ENCODE results near the gene VAMP8. TPM values are rescaled to one million over a fixed set of nuclear protein-coding genes. Genes with fewer than 3 reads are reported as not detected.
"Not testable (repeated sequence)": the region's sequence is repeated elsewhere in the genome, so short reads cannot be mapped to it uniquely, and the experiment has no call there.

The VAMP8 gene
- total RNA-seq, 1 donor from 2014 or later: 2.1 TPM

DNA sequence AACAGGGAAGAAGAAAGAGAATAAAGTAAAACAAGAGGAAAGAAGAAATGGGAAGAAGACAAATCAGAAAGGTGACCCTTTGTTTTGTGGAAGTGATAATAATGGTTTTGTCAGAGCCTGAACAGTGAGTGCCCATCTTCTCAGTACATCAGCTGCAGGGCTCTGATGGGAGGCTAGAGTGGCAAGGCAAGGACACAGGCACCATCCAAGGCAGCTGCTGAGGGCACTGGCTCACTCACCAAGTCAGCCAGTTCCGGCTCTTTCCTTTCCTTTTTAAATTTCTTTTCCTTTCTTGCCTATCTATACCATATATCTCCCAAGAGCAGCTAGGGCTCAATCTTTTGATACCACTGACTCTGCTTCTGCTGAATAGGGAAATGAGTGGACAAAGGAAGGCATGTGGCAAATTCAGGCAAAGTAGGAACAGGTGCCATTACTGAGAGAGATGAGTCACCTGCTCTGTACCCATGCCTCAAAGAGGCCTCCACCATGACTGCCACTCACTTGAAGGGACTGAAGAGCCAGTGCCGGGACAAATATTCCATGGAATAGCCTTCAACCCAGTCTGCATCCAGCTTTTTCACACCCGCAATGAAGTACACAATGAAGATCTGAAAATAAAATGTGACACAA, 22.3 kb upstream of the VAMP8 start:
- H3K4me3 Mint-ChIP-seq (ENCODE audit: unreplicated experiment): no peak overlapping the region
- TF ChIP-seq, protein P1, sequence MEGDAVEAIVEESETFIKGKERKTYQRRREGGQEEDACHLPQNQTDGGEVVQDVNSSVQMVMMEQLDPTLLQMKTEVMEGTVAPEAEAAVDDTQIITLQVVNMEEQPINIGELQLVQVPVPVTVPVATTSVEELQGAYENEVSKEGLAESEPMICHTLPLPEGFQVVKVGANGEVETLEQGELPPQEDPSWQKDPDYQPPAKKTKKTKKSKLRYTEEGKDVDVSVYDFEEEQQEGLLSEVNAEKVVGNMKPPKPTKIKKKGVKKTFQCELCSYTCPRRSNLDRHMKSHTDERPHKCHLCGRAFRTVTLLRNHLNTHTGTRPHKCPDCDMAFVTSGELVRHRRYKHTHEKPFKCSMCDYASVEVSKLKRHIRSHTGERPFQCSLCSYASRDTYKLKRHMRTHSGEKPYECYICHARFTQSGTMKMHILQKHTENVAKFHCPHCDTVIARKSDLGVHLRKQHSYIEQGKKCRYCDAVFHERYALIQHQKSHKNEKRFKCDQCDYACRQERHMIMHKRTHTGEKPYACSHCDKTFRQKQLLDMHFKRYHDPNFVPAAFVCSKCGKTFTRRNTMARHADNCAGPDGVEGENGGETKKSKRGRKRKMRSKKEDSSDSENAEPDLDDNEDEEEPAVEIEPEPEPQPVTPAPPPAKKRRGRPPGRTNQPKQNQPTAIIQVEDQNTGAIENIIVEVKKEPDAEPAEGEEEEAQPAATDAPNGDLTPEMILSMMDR (IDR thresholded peaks at IDR 0.05): no peak
- no peaks in the 10 kb centered on the region for H3K9me3 Mint-ChIP-seq (ENCODE audit: low read depth)
- no peak overlapping the region for H3K27ac Mint-ChIP-seq (ENCODE audit: unreplicated experiment)
- peaks cover 8% of the 10 kb centered on the region for H3K36me3 Mint-ChIP-seq (ENCODE audit: low read depth)
- peaks cover 14% of the 10 kb centered on the region for H3K4me1 Mint-ChIP-seq (ENCODE audit: low read depth)
- H3K27me3 Mint-ChIP-seq (ENCODE audit: low read depth): no peaks in the 10 kb centered on the region
- no peak for DNase-seq (ENCODE audit: low spot score)

DNA sequence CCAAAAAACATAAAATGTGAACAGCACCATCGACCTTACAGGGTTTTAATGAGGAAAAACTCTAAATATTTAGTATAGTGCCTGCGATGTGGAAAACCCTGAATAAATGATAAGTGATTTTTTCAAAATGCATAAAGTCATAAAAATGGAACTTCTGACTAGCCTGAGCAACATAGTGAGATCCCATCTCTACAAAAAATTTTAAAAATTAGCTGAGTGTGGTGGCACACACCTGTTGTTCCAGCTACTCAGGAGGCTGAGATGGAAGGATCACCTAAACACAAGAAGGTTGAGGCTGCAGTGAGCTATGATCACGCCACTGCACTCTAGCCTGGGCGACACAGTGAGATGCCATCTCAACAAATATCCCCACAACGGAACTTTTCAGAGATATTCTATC, 20.3 kb upstream of the VAMP8 start:
- H3K4me3 Mint-ChIP-seq (ENCODE audit: unreplicated experiment): no peak overlapping the region
- TF ChIP-seq, protein P1 (IDR thresholded peaks at IDR 0.05): no peak
- no peaks in the 10 kb centered on the region for H3K9me3 Mint-ChIP-seq (ENCODE audit: low read depth)
- peaks cover 26% of the 10 kb centered on the region for H3K4me1 Mint-ChIP-seq (ENCODE audit: low read depth)
- H3K27me3 Mint-ChIP-seq (ENCODE audit: low read depth): no peaks in the 10 kb centered on the region
- H3K36me3 Mint-ChIP-seq (ENCODE audit: low read depth): peaks cover 5% of the 10 kb centered on the region
- DNase-seq (ENCODE audit: low spot score): no peak
- H3K27ac Mint-ChIP-seq (ENCODE audit: unreplicated experiment): no peak overlapping the region

DNA sequence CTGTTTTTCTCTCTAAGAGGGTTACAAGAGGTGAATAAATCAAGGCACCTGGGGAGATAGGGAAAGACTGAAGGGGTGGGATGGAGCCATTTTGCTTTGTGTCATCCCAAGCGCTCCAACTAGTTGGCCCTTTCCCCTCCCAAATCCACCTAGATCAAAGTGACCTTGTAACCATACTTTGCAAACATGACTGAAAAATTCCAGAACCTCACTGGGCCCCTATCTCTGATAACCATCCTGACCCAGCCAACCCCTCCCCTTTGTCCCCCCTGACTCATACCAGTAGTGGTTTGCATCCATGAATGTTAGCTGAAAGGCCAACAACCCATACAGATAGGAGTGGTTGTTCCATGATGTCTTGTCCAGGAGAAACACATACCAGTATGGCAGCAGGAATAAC, 19.2 kb upstream of the VAMP8 start:
- no peaks in the 10 kb centered on the region for H3K27me3 Mint-ChIP-seq (ENCODE audit: low read depth)
- peaks cover 5% of the 10 kb centered on the region for H3K36me3 Mint-ChIP-seq (ENCODE audit: low read depth)
- TF ChIP-seq, protein P1 (IDR thresholded peaks at IDR 0.05): no peak
- no peak for DNase-seq (ENCODE audit: low spot score)
- H3K4me1 Mint-ChIP-seq (ENCODE audit: low read depth): peaks cover 26% of the 10 kb centered on the region
- H3K9me3 Mint-ChIP-seq (ENCODE audit: low read depth): no peaks in the 10 kb centered on the region
- H3K4me3 Mint-ChIP-seq (ENCODE audit: unreplicated experiment): no peak overlapping the region
- no peak overlapping the region for H3K27ac Mint-ChIP-seq (ENCODE audit: unreplicated experiment)

DNA sequence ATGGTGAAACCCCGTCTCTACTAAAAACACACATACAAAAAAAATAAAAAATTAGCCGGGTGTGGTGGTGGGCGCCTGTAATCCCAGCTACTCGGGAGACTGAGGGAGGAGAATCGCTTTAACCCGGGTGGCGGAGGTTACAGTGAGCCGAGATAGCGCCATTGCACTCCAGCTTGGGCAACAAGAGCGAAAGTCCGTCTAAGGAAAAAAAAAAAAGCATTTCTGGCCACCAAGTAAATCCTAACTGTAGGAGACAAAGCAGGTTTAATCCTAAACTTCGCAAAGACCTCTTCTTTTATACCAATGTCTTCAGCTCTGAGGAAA, 17.0 kb upstream of the VAMP8 start:
- peak overlapping the region; percentile 92 for H3K4me3 Mint-ChIP-seq (ENCODE audit: unreplicated experiment)
- H3K4me1 Mint-ChIP-seq (ENCODE audit: low read depth): peaks cover 26% of the 10 kb centered on the region
- peak overlapping the region; percentile 95 for H3K27ac Mint-ChIP-seq (ENCODE audit: unreplicated experiment)
- H3K36me3 Mint-ChIP-seq (ENCODE audit: low read depth); H3K9me3 Mint-ChIP-seq (ENCODE audit: low read depth); H3K27me3 Mint-ChIP-seq (ENCODE audit: low read depth); DNase-seq (ENCODE audit: low spot score): not testable (repeated sequence)

DNA sequence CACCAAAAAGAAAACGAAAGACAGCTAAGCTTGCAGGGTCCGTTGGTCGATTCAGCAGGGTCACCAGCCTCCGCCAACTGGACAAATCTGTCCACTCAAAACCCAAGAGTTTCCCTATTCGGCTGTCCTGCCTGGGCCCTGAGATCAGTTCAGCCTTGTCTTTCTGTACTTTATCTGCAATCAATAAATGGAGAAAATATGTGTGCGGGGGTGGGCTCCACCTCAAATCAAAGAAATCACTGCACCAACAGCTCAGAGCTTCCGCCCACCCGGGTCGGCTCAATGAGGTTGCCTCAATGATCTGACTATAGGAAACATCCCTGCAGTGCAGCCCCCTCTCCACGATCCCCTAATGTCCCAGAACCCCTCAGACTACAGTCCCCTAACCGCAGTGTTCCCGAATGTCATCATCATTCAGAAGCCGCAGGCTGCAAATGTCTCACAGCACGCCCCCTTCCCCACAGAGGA, 16.5 kb upstream of the VAMP8 start:
- H3K36me3 Mint-ChIP-seq (ENCODE audit: low read depth): peaks cover 1% of the 10 kb centered on the region
- no peak for DNase-seq (ENCODE audit: low spot score)
- H3K9me3 Mint-ChIP-seq (ENCODE audit: low read depth): no peaks in the 10 kb centered on the region
- peak overlapping the region; percentile 95 for H3K27ac Mint-ChIP-seq (ENCODE audit: unreplicated experiment)
- TF ChIP-seq, protein P1 (IDR thresholded peaks at IDR 0.05): no peak
- no peaks in the 10 kb centered on the region for H3K27me3 Mint-ChIP-seq (ENCODE audit: low read depth)
- H3K4me1 Mint-ChIP-seq (ENCODE audit: low read depth): peaks cover 26% of the 10 kb centered on the region
- peak overlapping the region; percentile 92 for H3K4me3 Mint-ChIP-seq (ENCODE audit: unreplicated experiment)

Measured in chondrocyte (in vitro differentiated cells).